ENCODE measurements around the gene C22orf39.

The C22orf39 gene

DNA sequence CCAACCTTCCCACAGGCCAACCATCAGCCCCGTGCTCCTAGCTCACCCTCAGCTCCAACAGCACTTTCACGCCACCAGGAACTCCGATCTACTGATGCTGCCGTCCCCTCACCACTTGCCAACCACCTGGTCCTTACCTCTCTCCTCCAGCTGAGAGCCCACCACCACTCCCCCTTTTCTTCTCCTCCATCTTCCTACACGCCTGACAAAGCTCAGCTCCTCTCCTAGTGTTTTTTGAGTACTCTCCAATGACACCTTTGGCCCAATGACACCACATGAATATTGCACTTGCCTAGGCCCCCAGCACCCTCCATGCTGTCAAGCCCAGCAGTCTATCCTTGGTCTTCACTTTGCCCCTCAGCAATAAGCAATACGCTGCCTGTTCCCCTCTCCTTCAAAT, 46.6 kb downstream of the C22orf39 start:
- DNase-seq (ENCODE audit: low read depth in 2 of 2) = no peak

DNA sequence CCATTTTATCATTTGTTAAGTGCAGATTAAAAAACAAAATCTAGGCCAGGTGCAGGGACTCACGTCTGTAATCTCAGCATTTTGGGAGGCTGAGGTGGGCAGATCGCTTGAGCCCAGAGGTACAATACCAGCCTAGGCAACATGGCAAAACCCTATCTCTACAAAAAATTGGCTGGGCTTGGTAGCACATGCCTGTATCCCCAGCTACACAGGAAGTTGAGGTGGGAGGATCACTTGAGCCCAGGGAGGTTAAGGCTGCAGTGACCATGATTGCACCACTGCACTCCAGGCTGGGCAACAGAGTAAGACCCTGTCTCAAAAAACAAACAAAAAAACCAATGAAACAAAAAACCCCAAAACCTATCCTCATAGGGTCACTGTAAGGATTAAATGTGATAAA, 48.9 kb downstream of the C22orf39 start:
- no peak for DNase-seq (ENCODE audit: low read depth in 2 of 2)

DNA sequence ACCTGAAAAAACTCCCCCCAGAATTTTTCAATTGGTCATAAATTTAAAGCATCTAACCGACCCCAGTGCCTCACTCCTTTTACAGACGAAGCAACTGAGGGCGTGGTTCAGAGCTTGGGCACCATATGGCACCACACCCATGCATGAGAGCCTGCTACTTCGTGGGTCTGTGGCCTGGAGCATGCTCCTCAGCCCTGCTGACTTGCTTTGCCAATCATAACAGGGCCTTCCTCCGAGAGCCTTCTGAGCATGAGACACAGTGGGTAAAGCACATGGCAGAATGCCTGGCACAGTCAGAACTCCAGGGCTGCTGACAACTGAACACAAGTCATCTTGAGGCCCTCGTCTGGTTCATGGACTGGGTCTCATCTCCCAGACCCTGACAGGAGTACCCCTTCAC, 49.3 kb downstream of the C22orf39 start:
- no peak for DNase-seq (ENCODE audit: low read depth in 2 of 2)

DNA sequence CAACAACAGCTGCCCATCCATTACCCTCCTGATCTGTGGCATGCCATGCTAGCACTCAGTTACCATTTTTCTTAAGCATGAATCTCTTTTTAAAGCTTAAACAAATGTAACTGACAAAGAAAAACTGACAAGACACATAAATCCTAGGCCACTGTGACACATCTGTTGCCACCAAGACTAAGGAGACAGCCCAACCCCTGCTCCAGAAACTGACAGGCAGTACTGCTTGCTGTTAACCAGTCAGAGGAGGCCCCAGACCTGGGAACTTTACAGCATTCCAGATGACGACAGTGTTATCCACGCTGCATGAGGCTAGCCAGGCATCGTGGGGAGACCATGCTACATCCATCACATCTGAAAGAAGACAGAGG, 49.8 kb downstream of the C22orf39 start:
- DNase-seq (ENCODE audit: low read depth in 2 of 2) = no peak

DNA sequence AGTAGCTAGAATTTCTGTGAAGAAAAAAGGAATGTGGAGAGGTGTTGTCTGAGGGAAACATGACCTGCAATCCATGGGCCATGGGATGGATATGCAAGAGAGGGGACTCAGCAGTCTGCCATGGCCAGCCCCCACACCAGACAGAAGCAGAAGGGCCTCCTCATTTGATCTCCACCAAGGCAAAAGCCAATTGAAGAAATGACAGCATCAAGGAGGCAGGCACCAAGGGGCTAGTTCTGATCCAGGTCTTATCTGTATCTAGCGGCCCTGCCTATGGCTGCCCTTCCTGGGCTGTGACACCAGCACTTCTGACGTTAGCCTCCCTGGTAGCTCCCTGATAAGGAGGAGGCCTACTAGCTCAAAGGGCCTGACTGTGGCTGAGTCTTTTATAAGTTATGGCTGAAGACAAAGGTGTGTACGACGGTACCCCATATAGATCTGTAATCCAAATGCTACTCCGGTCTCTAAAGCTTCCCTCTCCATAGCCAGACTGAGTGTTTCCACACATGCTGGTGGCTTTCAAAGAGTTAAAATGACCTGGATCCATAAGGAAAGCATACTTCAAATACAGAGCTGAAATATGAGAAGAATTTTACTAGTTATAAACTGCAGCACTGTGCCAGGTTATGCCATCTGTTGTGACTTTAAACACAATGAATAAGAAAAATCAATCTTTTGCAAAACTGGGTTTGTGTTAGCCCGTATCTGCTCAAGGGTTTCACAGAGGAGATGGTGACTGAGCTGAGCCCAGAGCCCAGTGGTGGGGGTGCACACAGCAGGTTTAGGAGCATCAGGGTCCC, 50.4 kb downstream of the C22orf39 start:
- no peak for DNase-seq (ENCODE audit: low read depth in 2 of 2)

DNA sequence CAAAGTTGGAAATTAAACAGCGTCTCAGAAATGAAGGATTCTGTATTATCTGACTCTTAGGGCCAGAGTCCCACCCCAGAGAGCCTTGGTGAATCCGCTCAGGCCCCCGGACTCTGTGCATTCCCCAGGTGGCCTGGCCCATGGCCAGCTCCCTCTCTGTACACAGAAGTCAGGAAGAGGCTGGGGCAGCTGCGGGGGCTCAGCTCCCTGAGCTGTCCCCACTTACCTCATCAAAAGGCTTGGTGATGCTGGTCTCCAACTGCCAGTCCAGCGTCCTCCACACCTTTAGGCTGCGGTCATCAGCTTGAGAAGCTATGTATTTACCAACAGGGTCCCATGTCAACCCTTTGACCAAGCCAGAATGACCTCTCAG, 51.0 kb downstream of the C22orf39 start:
- DNase-seq (ENCODE audit: low read depth in 2 of 2) = no peak

DNA sequence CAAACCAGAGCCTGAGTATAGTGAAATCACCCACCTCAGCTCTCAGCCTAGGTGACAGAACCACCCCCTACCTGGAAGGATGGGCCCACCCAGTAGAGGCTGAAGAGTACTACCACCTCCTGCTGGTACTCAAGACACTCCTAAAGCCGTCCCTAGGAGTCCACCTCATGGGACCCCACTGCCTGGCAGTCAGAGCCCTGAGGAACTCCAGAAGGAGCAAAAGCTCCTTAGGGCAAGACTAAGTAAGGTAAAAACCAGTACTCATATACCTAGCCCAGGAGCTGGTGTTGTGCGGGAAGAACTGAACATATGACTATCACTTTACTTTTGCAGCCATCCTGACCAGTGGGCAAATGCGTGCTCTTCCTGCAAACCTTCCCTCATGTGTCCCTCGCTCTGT, 52.2 kb downstream of the C22orf39 start:
- no peak for DNase-seq (ENCODE audit: low read depth in 2 of 2)

DNA sequence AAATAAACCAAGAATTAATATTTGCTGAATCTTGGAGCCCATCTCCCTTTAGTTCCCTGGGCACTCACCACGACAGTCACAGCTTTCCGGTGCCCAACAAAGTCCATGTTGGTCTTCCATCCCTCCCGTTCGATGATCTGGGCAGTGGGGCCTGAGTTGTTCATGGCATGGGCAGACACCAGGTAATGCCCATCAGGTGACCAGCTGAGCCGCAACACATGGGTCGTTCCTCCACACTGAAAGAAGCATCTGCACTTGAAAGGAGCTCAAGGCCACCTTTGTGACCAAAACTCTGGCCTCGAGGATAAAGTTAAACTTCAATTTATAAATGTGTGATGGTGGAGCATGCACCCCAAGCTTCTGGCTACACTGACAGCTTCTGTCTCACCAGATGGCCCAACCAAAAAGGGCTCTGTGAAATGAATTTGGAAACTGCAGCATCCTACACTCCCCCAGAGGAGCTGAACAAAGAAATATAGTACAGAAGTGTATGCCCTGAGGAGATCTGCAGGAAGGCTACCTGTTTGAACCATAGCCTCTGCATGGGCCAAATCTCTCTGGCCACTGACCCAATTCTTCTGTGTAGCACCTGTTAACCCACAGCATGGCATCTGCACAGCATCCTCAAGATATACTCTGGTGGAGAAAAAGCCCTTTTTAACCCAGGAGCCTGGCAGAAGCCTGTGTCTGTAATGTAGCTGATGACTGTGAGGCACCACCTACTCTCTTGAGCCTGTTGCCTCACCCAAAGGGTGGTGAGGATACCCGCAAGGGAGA, 53.0 kb downstream of the C22orf39 start:
- DNase-seq (ENCODE audit: low read depth in 2 of 2) = no peak

DNA sequence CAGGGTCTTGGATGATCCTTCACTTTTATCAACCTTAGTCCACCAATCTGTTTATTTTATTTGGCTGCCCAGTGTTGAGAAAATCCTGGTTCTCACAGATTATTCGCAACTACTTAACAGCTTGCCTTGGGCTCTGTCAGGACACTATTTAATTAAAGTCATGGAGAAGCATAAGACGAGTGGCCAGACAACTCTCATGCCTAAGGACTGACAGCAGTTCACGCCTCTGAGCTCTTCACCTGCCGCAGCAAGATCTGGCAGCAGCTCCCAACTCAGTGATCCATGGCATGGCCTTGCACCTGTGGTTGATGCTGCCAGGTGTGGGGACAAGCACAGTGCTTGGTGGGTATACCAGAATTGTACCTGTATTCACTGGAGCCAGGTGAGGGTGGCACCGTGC, 53.8 kb downstream of the C22orf39 start:
- DNase-seq (ENCODE audit: low read depth in 2 of 2) = no peak
